PFSK-1 (cell line): Measurements from ENCODE around the gene MICU1.
A peak's percentile ranks its signal among the peaks of the same experiment; 100 is the strongest.

ENCODE experiments used
- FOXP2 ChIP-seq: optimal IDR thresholded peaks from 2 replicates; pipeline ENCODE3; 2011; ENCODE audit warnings: borderline replicate concordance, control low read depth, inconsistent platforms; ENCODE audit not compliant: insufficient read depth; ENCODE audit errors: extremely low read length, extremely low read depth
- POLR2AphosphoS5 ChIP-seq: IDR thresholded peaks from 2 replicates; pipeline ENCODE4 v1.6.1; 2012; ENCODE audit warnings: low read depth, mild to moderate bottlenecking, control low read depth, low read length, moderate library complexity
- REST ChIP-seq, 2 experiments: IDR thresholded peaks; 2 replicates each; pipeline versions ENCODE4 v1.6.1 to v1.8.0; 2011 to 2012; ENCODE audit warnings: low read depth in 2 of 2, low read length in 2 of 2, control low read depth in 1 of 2, inconsistent platforms in 1 of 2, mild to moderate bottlenecking in 1 of 2, moderate library complexity in 1 of 2; ENCODE audit not compliant: insufficient read depth in 1 of 2
- SIN3A ChIP-seq: IDR thresholded peaks from 2 replicates; pipeline ENCODE4 v1.6.1; 2012; ENCODE audit warnings: mild to moderate bottlenecking, low read length, moderate library complexity, borderline replicate concordance; ENCODE audit not compliant: insufficient read depth
- TAF1 ChIP-seq: IDR thresholded peaks from 2 replicates; pipeline ENCODE4 v1.6.1; 2012; ENCODE audit warnings: low read length, control low read depth, borderline replicate concordance; ENCODE audit not compliant: insufficient read depth

MICU1 gene

DNA sequence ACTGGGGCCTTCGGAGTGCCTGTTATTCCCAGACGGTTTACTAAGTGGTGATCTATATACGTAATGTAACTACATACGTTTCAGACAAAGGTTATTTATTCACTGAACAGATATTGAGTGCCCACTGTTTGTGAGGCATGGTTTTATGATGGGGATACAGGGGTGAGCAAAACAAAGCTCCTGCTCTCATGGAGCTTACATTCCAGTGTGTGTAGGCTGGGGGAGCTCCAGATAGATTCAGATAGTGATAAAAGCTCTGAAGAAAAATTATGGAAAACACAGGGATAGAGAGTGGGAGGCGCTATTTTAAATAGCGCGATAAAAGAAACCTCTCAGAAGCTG is 270.7 kb downstream of the MICU1 start:
- no peak for TF ChIP-seq SIN3A

- TF ChIP-seq FOXP2: peak; percentile 89
- peak; percentile 90 for TF ChIP-seq POLR2AphosphoS5
- TF ChIP-seq REST (IDR thresholded peaks at IDR 0.05; ENCODE audit: insufficient read depth in 1 of 2, low read depth in 2 of 2, low read length in 2 of 2): no peak
- no peak; the same call in 1 of the 2 replicates for TF ChIP-seq SIN3A
- TF ChIP-seq TAF1: no peak
Measured at GRCh38 chr10:72354356-72355213, 271.3 kb downstream of the MICU1 start, which contains the start of gene DNAJB12. DNAJB12 (minus strand) TSS chr10:72354919; CDS start chr10:72354897, 22 bp downstream.

DNA sequence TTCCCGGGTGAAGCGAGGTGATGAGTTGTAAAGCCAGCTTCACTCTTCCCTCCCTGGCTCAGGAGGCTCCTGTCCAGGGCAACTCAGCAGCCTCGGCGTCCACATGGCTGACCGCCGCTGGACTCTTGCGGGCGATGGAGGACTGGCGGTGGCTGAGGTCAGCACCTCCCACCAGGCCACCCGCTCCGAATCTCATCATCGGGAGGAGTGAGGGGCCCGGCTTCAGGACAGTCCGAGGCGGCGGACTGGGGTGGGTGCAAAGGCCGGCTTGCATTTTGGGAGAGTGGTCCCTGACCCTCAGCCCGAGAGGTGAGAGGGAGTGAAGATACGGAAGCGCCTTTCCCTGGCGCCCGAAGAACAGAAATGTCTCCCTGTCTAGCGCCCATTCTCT is 271.9 kb downstream of the MICU1 start:
- no peak for TF ChIP-seq FOXP2
- no peak for TF ChIP-seq POLR2AphosphoS5
- no peak; the same call in 1 of the 2 replicates for TF ChIP-seq SIN3A
- TF ChIP-seq REST (IDR thresholded peaks at IDR 0.05; ENCODE audit: insufficient read depth in 1 of 2, low read depth in 2 of 2, low read length in 2 of 2): no peak
- no peak for TF ChIP-seq TAF1

DNA sequence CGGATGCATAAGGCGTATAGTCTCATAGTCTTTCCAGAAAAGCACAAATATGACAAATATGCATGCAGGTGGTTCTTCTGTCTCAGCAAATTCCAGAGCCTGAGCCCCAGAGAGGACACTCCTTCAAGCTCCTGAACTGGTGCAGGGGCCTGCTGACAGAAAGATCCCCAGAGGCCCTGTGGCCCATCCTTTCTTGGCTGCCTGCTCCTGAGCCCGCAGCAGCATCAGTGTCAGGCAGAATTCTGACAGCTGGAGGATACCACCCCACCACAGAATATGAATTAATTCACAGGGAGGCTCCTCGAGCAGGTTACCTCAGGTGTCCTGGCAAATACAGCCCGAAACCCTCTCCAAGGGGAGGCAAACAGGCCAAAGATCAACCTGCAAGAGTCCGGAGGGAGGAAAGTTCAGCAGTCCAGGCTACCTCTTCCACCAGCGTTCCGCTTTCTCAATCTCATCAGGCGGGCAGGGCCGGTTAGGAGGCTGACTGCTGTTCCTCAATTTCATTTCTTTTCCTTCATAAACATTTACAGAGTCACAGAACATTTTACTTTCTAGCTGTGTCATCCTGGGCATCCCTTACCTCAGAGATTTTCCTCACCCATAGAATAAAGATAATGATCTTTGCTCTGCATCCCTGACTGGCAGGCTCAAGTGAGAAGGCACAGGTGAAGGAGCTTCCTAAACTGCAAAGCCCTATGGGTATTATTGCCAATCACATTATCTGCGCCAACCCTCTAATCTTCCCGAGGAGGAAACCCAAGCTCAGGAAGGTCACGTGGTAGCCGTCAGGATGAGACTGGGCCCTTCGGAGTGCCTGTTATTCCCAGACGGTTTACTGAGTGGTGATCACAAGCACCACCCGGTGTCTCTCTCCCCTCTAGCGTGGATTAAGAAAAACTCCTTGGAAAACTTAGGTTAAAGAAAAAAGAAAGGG is 272.6 kb downstream of the MICU1 start:
- TF ChIP-seq FOXP2 (no peak), SIN3A (no peak)

DNA sequence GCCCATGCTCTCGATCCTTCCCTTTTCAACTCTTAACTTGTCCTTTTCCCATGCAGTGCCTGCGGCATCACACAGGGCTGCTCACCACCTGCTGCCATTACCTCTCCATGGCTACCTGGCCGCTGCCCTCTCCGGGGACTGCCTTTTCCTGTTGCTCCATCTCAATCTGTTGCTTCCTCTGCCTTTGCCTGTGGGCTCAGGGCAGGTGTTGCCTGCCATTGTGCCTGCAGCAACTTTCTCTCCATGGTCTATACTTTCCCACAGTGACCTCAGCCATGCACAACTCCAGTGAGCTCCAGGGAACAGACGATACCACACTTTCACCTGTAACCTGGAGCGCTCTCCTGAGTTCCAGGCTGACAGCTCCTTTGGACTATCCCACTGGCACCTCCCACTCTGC is 274.4 kb downstream of the MICU1 start:
- TF ChIP-seq FOXP2 (no peak), POLR2AphosphoS5 (no peak), REST (IDR thresholded peaks at IDR 0.05; ENCODE audit: insufficient read depth in 1 of 2, low read depth in 2 of 2, low read length in 2 of 2) (no peak), SIN3A (no peak), TAF1 (no peak)

- no peak for TF ChIP-seq POLR2AphosphoS5
- TF ChIP-seq FOXP2: no peak
- TF ChIP-seq REST (IDR thresholded peaks at IDR 0.05; ENCODE audit: insufficient read depth in 1 of 2, low read depth in 2 of 2, low read length in 2 of 2): no peak
- no peak for TF ChIP-seq SIN3A
- no peak for TF ChIP-seq TAF1
Measured at GRCh38 chr10:72349438-72349837, 276.4 kb downstream of the MICU1 start.
